Stimulated activated CD4-positive, alpha-beta T cell treated with anti-CD3 and anti-CD28 coated beads, Interleukin-4, amount 100 ng/mL, for 48 hours (primary cell): Measurements from ENCODE around the gene DAB1.

Experiments used
- DNase-seq, 2 donors: peaks; one replicate each; pipeline ENCODE4 v3.0.0-alpha.2; 2020; ENCODE audit warnings: low read depth in 2 of 2

The DAB1 gene

GRCh38 chr1:57024855-57025254 lies 399.0 kb downstream of the DAB1 start:
- DNase-seq, result no peak

- DNase-seq, result no peak
These were observed 399.4 kb downstream of the DAB1 start for GRCh38 chr1:57024428-57024827.

GRCh38 chr1:57020216-57020615 lies 403.6 kb downstream of the DAB1 start:
- no peak for DNase-seq

- no peak for DNase-seq
These were observed 404.5 kb downstream of the DAB1 start for GRCh38 chr1:57019236-57019839.

- no peak for DNase-seq
These were observed 405.7 kb downstream of the DAB1 start for GRCh38 chr1:57018119-57018518.

GRCh38 chr1:57017717-57018116 lies 406.1 kb downstream of the DAB1 start:
- no peak for DNase-seq

- no peak for DNase-seq
These were observed 406.7 kb downstream of the DAB1 start for GRCh38 chr1:57017200-57017599.

- DNase-seq, result no peak
These were observed 408.8 kb downstream of the DAB1 start for GRCh38 chr1:57015071-57015470.

- DNase-seq, result no peak
These were observed 410.3 kb downstream of the DAB1 start for GRCh38 chr1:57013522-57013921.

GRCh38 chr1:57012315-57012714 lies 411.5 kb downstream of the DAB1 start:
- no peak for DNase-seq

GRCh38 chr1:57010511-57010910 lies 413.3 kb downstream of the DAB1 start:
- DNase-seq, result no peak

- DNase-seq, result no peak
These were observed 415.9 kb downstream of the DAB1 start for GRCh38 chr1:57007948-57008347.

GRCh38 chr1:57007472-57007871 lies 416.4 kb downstream of the DAB1 start:
- DNase-seq, result no peak

- no peak for DNase-seq
These were observed 420.3 kb downstream of the DAB1 start for GRCh38 chr1:57003398-57004139.

GRCh38 chr1:56995414-56996100 lies 428.3 kb downstream of the DAB1 start:
- DNase-seq, result no peak

GRCh38 chr1:56993475-56993874 lies 430.4 kb downstream of the DAB1 start:
- DNase-seq, result no peak

GRCh38 chr1:56992318-56993125 lies 431.3 kb downstream of the DAB1 start:
- no peak for DNase-seq

GRCh38 chr1:56991576-56991975 lies 432.3 kb downstream of the DAB1 start:
- DNase-seq, result no peak

GRCh38 chr1:56986397-56986796 lies 437.5 kb downstream of the DAB1 start:
- no peak for DNase-seq

GRCh38 chr1:56985857-56986256 lies 438.0 kb downstream of the DAB1 start:
- no peak for DNase-seq

- DNase-seq, result no peak
These were observed 440.4 kb downstream of the DAB1 start for GRCh38 chr1:56983484-56983883.
